Stimulated activated naive CD4-positive, alpha-beta T cell treated with Interleukin-2 at 50 U/mL for 16 hours (primary cell): Measurements from ENCODE around the gene SEMA4B.
"Not testable (repeated sequence)": the region's sequence is repeated elsewhere in the genome, so short reads cannot be mapped to it uniquely, and the experiment has no call there.

Source experiments
- DNase-seq: peaks from one replicate; lab custom pipeline; 2025; lab: John Stamatoyannopoulos, UW

The SEMA4B gene

GRCh38 chr15:90201130-90201943 is at the start of gene SEMA4B:
Gene SEMA4B, plus strand, starts transcription at chr15:90201330. Its CDS starts 249 bp downstream, at chr15:90201579.
- DNase-seq: peak; percentile 67

- DNase-seq: no peak
These were observed 49.0 kb upstream of the SEMA4B start for GRCh38 chr15:90151989-90152645.

- no peak for DNase-seq
These were observed 47.5 kb upstream of the SEMA4B start for GRCh38 chr15:90153658-90154057.

GRCh38 chr15:90154246-90154645 is 46.9 kb upstream of the SEMA4B start:
- DNase-seq: no peak

GRCh38 chr15:90154861-90155626 is 46.1 kb upstream of the SEMA4B start:
- no peak for DNase-seq

- no peak for DNase-seq
These were observed 41.9 kb upstream of the SEMA4B start for GRCh38 chr15:90159213-90159612.

GRCh38 chr15:90160781-90161727 is 40.1 kb upstream of the SEMA4B start:
- DNase-seq: no peak

- DNase-seq: no peak
These were observed 39.2 kb upstream of the SEMA4B start for GRCh38 chr15:90161950-90162361.

- DNase-seq: no peak
These were observed 38.2 kb upstream of the SEMA4B start for GRCh38 chr15:90162956-90163355.

- not testable (repeated sequence) for DNase-seq
These were observed 36.9 kb upstream of the SEMA4B start for GRCh38 chr15:90164239-90164638.

- no peak for DNase-seq
These were observed 36.0 kb upstream of the SEMA4B start for GRCh38 chr15:90165157-90165556.

GRCh38 chr15:90165659-90166489 is 35.3 kb upstream of the SEMA4B start:
- peak; percentile 20 for DNase-seq

GRCh38 chr15:90167121-90167520 is 34.0 kb upstream of the SEMA4B start:
- no peak for DNase-seq

- no peak for DNase-seq
These were observed 29.5 kb upstream of the SEMA4B start for GRCh38 chr15:90171623-90172022.

GRCh38 chr15:90173372-90173771 is 27.8 kb upstream of the SEMA4B start:
- DNase-seq: no peak

GRCh38 chr15:90174140-90174875 is 26.8 kb upstream of the SEMA4B start:
- no peak for DNase-seq

GRCh38 chr15:90177012-90177411 is 24.1 kb upstream of the SEMA4B start:
- no peak for DNase-seq

- DNase-seq: no peak
These were observed 22.4 kb upstream of the SEMA4B start for GRCh38 chr15:90178468-90179435.

GRCh38 chr15:90181776-90182175 is 19.4 kb upstream of the SEMA4B start:
- DNase-seq: no peak
